Brain microvascular endothelial cell (primary cell): Measurements from ENCODE around the gene PACSIN2.
"Not testable (repeated sequence)": the region's sequence is repeated elsewhere in the genome, so short reads cannot be mapped to it uniquely, and the experiment has no call there.

Source experiments
- DNase-seq: peaks from one replicate; pipeline ENCODE4 v3.0.0-alpha.2; 2020
- H3K27ac ChIP-seq: fragments of 250-450 bp; sonication (Bioruptor Pico); 2 replicates; pipeline ENCODE4 v1.5.1; 2020; ENCODE audit warnings: mild to moderate bottlenecking, moderate library complexity
- H3K27me3 ChIP-seq: fragments of 250-450 bp; sonication (Bioruptor Pico); replicated peaks from 2 replicates; pipeline ENCODE4 v1.5.1; 2020; ENCODE audit warnings: mild to moderate bottlenecking
- H3K36me3 ChIP-seq: fragments of 250-450 bp; sonication (Bioruptor Pico); replicated peaks from 2 replicates; pipeline ENCODE4 v1.5.1; 2020; ENCODE audit warnings: mild to moderate bottlenecking
- H3K4me3 ChIP-seq: 2 replicates; pipeline ENCODE4 v1.5.1; 2011; ENCODE audit warnings: low read depth, mild to moderate bottlenecking, control low read depth, low read length, moderate library complexity
- CTCF ChIP-seq: IDR thresholded peaks from 2 replicates; pipeline ENCODE4 v1.5.1; 2011; ENCODE audit warnings: low read depth, mild to moderate bottlenecking, moderate library complexity, low read length, control low read depth, inconsistent platforms; ENCODE audit errors: missing control alignments
- in situ Hi-C: cut with HindIII; loops from 2 replicates; pipeline ENCODE4 v1.10.0; 2017; ENCODE audit warnings: low sequenced_read_pairs, low pct_ligation_motif_present

Gene PACSIN2

DNA sequence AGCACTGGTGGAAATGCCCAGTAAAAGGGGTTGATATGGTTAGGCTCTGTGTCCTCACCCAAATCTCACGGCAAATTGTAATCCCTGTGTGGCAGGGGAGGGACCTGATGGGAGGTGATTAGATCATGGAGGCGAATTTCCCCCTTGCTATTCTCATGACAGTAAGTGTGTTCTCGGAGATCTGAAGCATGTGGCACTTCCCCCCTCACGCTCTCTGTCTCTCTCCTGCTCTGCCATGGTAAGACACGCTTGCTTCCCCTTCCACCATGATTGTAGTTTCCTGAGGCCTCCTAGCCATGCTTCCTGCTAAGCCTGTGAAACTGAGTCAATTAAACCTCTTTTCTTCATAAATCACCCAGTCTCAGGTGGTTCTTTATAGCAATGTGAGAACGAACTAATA is 37.4 kb downstream of the PACSIN2 start:
- no peak for DNase-seq
- no peak overlapping the region for H3K27ac ChIP-seq
- TF ChIP-seq CTCF: no peak
- H3K4me3 ChIP-seq: no peak overlapping the region
- H3K27me3 ChIP-seq: no peaks in the 10 kb centered on the region
- in situ Hi-C loops: no loop called here
- H3K36me3 ChIP-seq: no peaks in the 10 kb centered on the region

DNA sequence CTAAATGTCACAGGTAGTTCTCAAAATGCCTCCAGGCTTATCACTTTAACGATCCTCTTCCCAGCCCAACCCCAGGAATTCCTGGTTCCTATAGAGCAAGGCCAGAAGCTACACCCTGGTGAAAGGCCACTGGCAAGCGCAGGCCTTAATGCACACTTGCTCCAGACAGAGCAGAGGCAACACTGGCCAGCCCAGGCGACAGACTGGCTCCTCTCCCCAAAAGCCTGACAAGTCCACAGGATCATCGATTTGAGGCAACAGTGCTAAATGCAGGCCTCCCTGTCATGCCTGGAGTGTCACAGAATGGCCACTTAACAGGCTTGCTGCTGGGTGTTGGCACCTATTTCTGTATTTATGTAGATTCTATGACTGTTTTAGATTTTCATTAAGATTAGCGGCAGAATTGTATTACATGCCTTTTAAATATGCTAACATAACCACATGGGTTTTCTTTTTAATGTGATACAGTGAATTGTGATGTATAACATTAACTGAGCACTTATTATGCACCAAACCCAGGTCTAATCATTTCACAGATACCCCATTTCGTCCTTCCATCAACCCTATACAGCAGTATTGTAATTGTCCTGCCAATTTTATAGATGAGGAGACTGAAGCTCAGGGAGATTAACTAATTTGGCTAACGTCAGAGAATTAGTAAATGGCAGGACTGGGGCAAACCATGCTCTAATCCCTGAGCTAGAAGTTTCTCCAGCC is 38.6 kb downstream of the PACSIN2 start:
- no peak for TF ChIP-seq CTCF
- Histone ChIP-seq H3K4me3 (no peak overlapping the region), H3K27ac (no peak overlapping the region), H3K36me3 (no peaks in the 10 kb centered on the region), H3K27me3 (no peaks in the 10 kb centered on the region)
- no peak for DNase-seq
- in situ Hi-C loops: no loop called here

GRCh38 chr22:42974223-42974622 is 40.7 kb downstream of the PACSIN2 start:
- no peak for DNase-seq
- H3K27me3 ChIP-seq: no peaks in the 10 kb centered on the region
- H3K4me3 ChIP-seq: no peak overlapping the region
- no peak overlapping the region for H3K27ac ChIP-seq
- in situ Hi-C loops: no loop called here
- TF ChIP-seq CTCF: no peak
- H3K36me3 ChIP-seq: no peaks in the 10 kb centered on the region

DNA sequence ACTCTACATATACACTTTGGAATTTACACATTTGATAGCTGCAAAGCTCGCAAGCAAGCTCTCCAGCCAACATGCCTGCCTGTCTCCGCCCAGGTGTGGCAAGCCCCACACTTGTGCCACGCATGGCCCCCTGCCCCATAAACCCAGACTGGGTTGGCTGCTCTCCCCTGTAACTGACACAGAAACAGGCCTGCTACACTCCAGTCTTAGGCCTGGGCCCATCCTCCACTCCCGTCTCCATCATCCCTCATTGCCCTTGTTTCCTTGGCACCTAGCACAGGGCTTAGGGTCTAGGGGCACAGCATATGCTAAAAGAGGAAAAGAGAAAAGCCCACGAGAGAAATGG is 41.4 kb downstream of the PACSIN2 start:
- in situ Hi-C loops: no loop called here

GRCh38 chr22:42972649-42973535 is 42.1 kb downstream of the PACSIN2 start:
- in situ Hi-C loops: no loop called here

More for the DNA sequence above, 41.4 kb downstream of the PACSIN2 start:
- H3K27ac ChIP-seq: no peak overlapping the region
- no peak for DNase-seq
- H3K4me3 ChIP-seq: no peak overlapping the region
- TF ChIP-seq CTCF: no peak
- H3K27me3 ChIP-seq: no peaks in the 10 kb centered on the region
- no peaks in the 10 kb centered on the region for H3K36me3 ChIP-seq

DNA sequence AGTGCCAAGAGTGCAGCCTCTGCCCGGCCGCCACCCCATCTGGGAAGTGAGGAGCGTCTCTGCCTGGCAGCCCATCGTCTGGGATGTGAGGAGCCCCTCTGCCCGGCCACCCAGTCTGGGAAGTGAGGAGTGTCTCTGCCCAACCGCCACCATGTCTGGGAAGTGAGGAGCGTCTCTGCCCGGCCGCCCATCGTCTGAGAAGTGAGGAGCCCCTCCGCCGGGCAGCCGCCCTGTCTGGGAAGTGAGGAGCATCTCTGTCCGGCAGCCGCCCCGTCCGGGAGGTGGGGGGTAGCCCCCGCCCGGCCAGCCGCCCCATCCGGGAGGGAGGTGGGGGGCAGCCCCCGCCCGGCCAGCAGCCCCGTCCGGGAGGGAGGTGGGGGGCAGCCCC is 43.5 kb downstream of the PACSIN2 start:
- H3K27ac ChIP-seq, H3K27me3 ChIP-seq, in situ Hi-C loops, H3K36me3 ChIP-seq, H3K4me3 ChIP-seq, DNase-seq: not testable (repeated sequence)

More at GRCh38 chr22:42972649-42973535, 42.1 kb downstream of the PACSIN2 start:
- no peak for DNase-seq
- no peak for TF ChIP-seq CTCF
- no peaks in the 10 kb centered on the region for H3K27me3 ChIP-seq
- no peaks in the 10 kb centered on the region for H3K36me3 ChIP-seq
- no peak overlapping the region for H3K4me3 ChIP-seq
- no peak overlapping the region for H3K27ac ChIP-seq
